ENCODE data around the gene ODAM.
"Not testable (repeated sequence)": the region's sequence is repeated elsewhere in the genome, so short reads cannot be mapped to it uniquely, and the experiment has no call there.

ODAM gene

GRCh38 chr4:70221389-70221788 lies 25.9 kb downstream of the ODAM start:
- H3K27ac ChIP-seq (ENCODE audit: low read depth, low read length); H3K79me2 ChIP-seq (ENCODE audit: control insufficient read depth, low read length); H3F3A ChIP-seq (ENCODE audit: control insufficient read depth, insufficient read depth); H3K4me1 ChIP-seq (ENCODE audit: control insufficient read depth, low read length); H3K36me3 ChIP-seq (ENCODE audit: control insufficient read depth, low read length); H3K4me3 ChIP-seq (ENCODE audit: low read length); H4K20me1 ChIP-seq (ENCODE audit: control insufficient read depth, insufficient read depth, low read depth, low read length); H3K27me3 ChIP-seq (ENCODE audit: control insufficient read depth, low read length); H3K9me3 ChIP-seq (ENCODE audit: control insufficient read depth, insufficient read depth, low read length); H3K9me2 ChIP-seq (replicated peaks; ENCODE audit: control insufficient read depth, low read length); H3K4me2 ChIP-seq (ENCODE audit: low read length): not testable (repeated sequence)

GRCh38 chr4:70221818-70222217 lies 26.3 kb downstream of the ODAM start:
- not testable (repeated sequence) for H3F3A ChIP-seq (ENCODE audit: control insufficient read depth, insufficient read depth); H3K27me3 ChIP-seq (ENCODE audit: control insufficient read depth, low read length); H3K4me3 ChIP-seq (ENCODE audit: low read length); H3K4me1 ChIP-seq (ENCODE audit: control insufficient read depth, low read length); H3K4me2 ChIP-seq (ENCODE audit: low read length); H4K20me1 ChIP-seq (ENCODE audit: control insufficient read depth, insufficient read depth, low read depth, low read length); H3K9me3 ChIP-seq (ENCODE audit: control insufficient read depth, insufficient read depth, low read length); H3K27ac ChIP-seq (ENCODE audit: low read depth, low read length); H3K9me2 ChIP-seq (replicated peaks; ENCODE audit: control insufficient read depth, low read length); H3K79me2 ChIP-seq (ENCODE audit: control insufficient read depth, low read length); H3K36me3 ChIP-seq (ENCODE audit: control insufficient read depth, low read length)

- no peaks in the 10 kb centered on the region for H3K4me1 ChIP-seq (ENCODE audit: control insufficient read depth, low read length)
- no peak within 1 kb of the TSS for H3K4me3 ChIP-seq (ENCODE audit: low read length)
- no peaks in the 10 kb centered on the region for H3K27me3 ChIP-seq (ENCODE audit: control insufficient read depth, low read length)
- H3K27ac ChIP-seq (ENCODE audit: low read depth, low read length) = no peak within 1 kb of the TSS
- H3K9me3 ChIP-seq (ENCODE audit: control insufficient read depth, insufficient read depth, low read length) = no peaks in the 10 kb centered on the region
- no peaks in the 10 kb centered on the region for H3K9me2 ChIP-seq (replicated peaks; ENCODE audit: control insufficient read depth, low read length)
- no peaks in the 10 kb centered on the region for H3K79me2 ChIP-seq (ENCODE audit: control insufficient read depth, low read length)
- H3K4me2 ChIP-seq (ENCODE audit: low read length) = no peak within 1 kb of the TSS
- H3F3A ChIP-seq (ENCODE audit: control insufficient read depth, insufficient read depth) = no peaks in the 10 kb centered on the region
- no peaks in the 10 kb centered on the region for H4K20me1 ChIP-seq (ENCODE audit: control insufficient read depth, insufficient read depth, low read depth, low read length)
- no peak for TF ChIP-seq CTCF (IDR thresholded peaks at IDR 0.05; ENCODE audit: low read depth, low read length, poor library complexity, severe bottlenecking)
- TF ChIP-seq EZH2phosphoT487 (IDR thresholded peaks at IDR 0.05; ENCODE audit: borderline replicate concordance, low read length) = no peak
- no peaks in the 10 kb centered on the region for H3K36me3 ChIP-seq (ENCODE audit: control insufficient read depth, low read length)
Observed at GRCh38 chr4:70225824-70226223, 30.3 kb downstream of the ODAM start, which contains the start of gene FDCSP. FDCSP (plus strand) TSS chr4:70226124; CDS start chr4:70231195, 5,071 bp downstream.

GRCh38 chr4:70236125-70236524 lies 40.6 kb downstream of the ODAM start:
- Histone ChIP-seq H3F3A (ENCODE audit: control insufficient read depth, insufficient read depth) (no peaks in the 10 kb centered on the region), H3K9me3 (ENCODE audit: control insufficient read depth, insufficient read depth, low read length) (no peaks in the 10 kb centered on the region), H3K4me1 (ENCODE audit: control insufficient read depth, low read length) (no peaks in the 10 kb centered on the region), H3K79me2 (ENCODE audit: control insufficient read depth, low read length) (no peaks in the 10 kb centered on the region), H3K27ac (ENCODE audit: low read depth, low read length) (no peak overlapping the region), H3K36me3 (ENCODE audit: control insufficient read depth, low read length) (no peaks in the 10 kb centered on the region), H3K4me2 (ENCODE audit: low read length) (no peak overlapping the region), H3K9me2 (replicated peaks; ENCODE audit: control insufficient read depth, low read length) (no peaks in the 10 kb centered on the region), H3K27me3 (ENCODE audit: control insufficient read depth, low read length) (no peaks in the 10 kb centered on the region), H3K4me3 (ENCODE audit: low read length) (no peak overlapping the region), H4K20me1 (ENCODE audit: control insufficient read depth, insufficient read depth, low read depth, low read length) (no peaks in the 10 kb centered on the region)
- TF ChIP-seq EZH2phosphoT487 (IDR thresholded peaks at IDR 0.05; ENCODE audit: borderline replicate concordance, low read length) (no peak), CTCF (IDR thresholded peaks at IDR 0.05; ENCODE audit: low read depth, low read length, poor library complexity, severe bottlenecking) (no peak)
